DND-41 (cell line): ENCODE measurements around the gene NHLRC4.

Experiments
- ATAC-seq: fragments of 200-7000 bp; cut with Tn5 transposase; 3 replicates; pipeline ENCODE4 v1.9.1; 2021; ENCODE audit warnings: low read depth; ENCODE audit not compliant: insufficient read depth
- DNase-seq: peaks from one replicate; pipeline ENCODE4 v3.0.0-alpha.2; 2020
- H2AFZ ChIP-seq: 2 replicates; pipeline ENCODE4 v1.6.0; 2012; ENCODE audit warnings: low read depth, low read length
- H3K27ac ChIP-seq: 2 replicates; pipeline ENCODE4 v1.5.1; 2012; ENCODE audit warnings: low read length, inconsistent platforms
- H3K27me3 ChIP-seq: fragments of 200-600 bp; sonication (generic); 2 replicates; pipeline ENCODE4 v1.6.0; 2012; ENCODE audit warnings: low read length, mild to moderate bottlenecking, inconsistent platforms; ENCODE audit not compliant: insufficient read depth, poor library complexity
- H3K36me3 ChIP-seq: 2 replicates; pipeline ENCODE4 v1.5.1; 2012; ENCODE audit warnings: low read length, inconsistent platforms; ENCODE audit not compliant: insufficient read depth
- H3K4me1 ChIP-seq: 2 replicates; pipeline ENCODE4 v1.5.1; 2012; ENCODE audit warnings: mild to moderate bottlenecking, low read length; ENCODE audit not compliant: insufficient read depth
- H3K4me2 ChIP-seq: 2 replicates; pipeline ENCODE4 v1.6.0; 2012; ENCODE audit warnings: mild to moderate bottlenecking, moderate library complexity, low read length, inconsistent platforms; ENCODE audit not compliant: insufficient read depth
- H3K4me3 ChIP-seq, 2 experiments: fragments of 200-600 bp in 1 of 2; shearing (Covaris generic) in 1 of 2; 2 replicates each; pipeline ENCODE4 v1.5.1; 2012 to 2016; ENCODE audit warnings: inconsistent platforms in 2 of 2, low read length in 2 of 2, mild to moderate bottlenecking in 2 of 2, low read depth in 1 of 2, moderate library complexity in 1 of 2
- H3K79me2 ChIP-seq: 2 replicates; pipeline ENCODE4 v1.6.0; 2012; ENCODE audit warnings: low read length, inconsistent platforms; ENCODE audit not compliant: insufficient read depth
- H3K9ac ChIP-seq: 2 replicates; pipeline ENCODE4 v1.6.0; 2012; ENCODE audit warnings: low read depth, mild to moderate bottlenecking, inconsistent platforms, low read length, moderate library complexity
- H3K9me3 ChIP-seq: 2 replicates; pipeline ENCODE4 v1.5.1; 2012; ENCODE audit warnings: low read length, moderate library complexity, mild to moderate bottlenecking, inconsistent platforms; ENCODE audit not compliant: insufficient read depth, severe bottlenecking
- H4K20me1 ChIP-seq: 2 replicates; pipeline ENCODE4 v1.6.0; 2012; ENCODE audit warnings: low read length; ENCODE audit not compliant: insufficient read depth
- EZH2 ChIP-seq: IDR thresholded peaks from 3 replicates; pipeline ENCODE4 v1.6.1; 2012; ENCODE audit warnings: borderline replicate concordance, low read depth, mild to moderate bottlenecking, moderate library complexity, low read length, inconsistent platforms; ENCODE audit not compliant: severe bottlenecking
- TF ChIP-seq, protein P1 (sequence below): IDR thresholded peaks from 2 replicates; pipeline ENCODE4 v1.5.1; 2012; ENCODE audit warnings: borderline replicate concordance, low read length, moderate library complexity, mild to moderate bottlenecking; ENCODE audit not compliant: poor library complexity, severe bottlenecking; ENCODE audit errors: extremely low read depth

NHLRC4 gene

GRCh38 chr16:559411-560203 lies 7.2 kb upstream of the NHLRC4 start:
- Histone ChIP-seq H3K36me3 (no peaks in the 10 kb centered on the region), H3K9me3 (no peaks in the 10 kb centered on the region), H2AFZ (no peak overlapping the region), H3K27ac (no peak overlapping the region), H4K20me1 (no peaks in the 10 kb centered on the region; the same call in 1 of the 2 replicates), H3K4me3 (no peak overlapping the region), H3K4me1 (no peaks in the 10 kb centered on the region), H3K27me3 (no peaks in the 10 kb centered on the region), H3K4me2 (no peak overlapping the region), H3K9ac (no peak overlapping the region), H3K79me2 (no peaks in the 10 kb centered on the region)
- DNase-seq (no peak), ATAC-seq (no peak)
- TF ChIP-seq, protein P1, sequence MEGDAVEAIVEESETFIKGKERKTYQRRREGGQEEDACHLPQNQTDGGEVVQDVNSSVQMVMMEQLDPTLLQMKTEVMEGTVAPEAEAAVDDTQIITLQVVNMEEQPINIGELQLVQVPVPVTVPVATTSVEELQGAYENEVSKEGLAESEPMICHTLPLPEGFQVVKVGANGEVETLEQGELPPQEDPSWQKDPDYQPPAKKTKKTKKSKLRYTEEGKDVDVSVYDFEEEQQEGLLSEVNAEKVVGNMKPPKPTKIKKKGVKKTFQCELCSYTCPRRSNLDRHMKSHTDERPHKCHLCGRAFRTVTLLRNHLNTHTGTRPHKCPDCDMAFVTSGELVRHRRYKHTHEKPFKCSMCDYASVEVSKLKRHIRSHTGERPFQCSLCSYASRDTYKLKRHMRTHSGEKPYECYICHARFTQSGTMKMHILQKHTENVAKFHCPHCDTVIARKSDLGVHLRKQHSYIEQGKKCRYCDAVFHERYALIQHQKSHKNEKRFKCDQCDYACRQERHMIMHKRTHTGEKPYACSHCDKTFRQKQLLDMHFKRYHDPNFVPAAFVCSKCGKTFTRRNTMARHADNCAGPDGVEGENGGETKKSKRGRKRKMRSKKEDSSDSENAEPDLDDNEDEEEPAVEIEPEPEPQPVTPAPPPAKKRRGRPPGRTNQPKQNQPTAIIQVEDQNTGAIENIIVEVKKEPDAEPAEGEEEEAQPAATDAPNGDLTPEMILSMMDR, result no peak
- no peak for TF ChIP-seq EZH2

DNA sequence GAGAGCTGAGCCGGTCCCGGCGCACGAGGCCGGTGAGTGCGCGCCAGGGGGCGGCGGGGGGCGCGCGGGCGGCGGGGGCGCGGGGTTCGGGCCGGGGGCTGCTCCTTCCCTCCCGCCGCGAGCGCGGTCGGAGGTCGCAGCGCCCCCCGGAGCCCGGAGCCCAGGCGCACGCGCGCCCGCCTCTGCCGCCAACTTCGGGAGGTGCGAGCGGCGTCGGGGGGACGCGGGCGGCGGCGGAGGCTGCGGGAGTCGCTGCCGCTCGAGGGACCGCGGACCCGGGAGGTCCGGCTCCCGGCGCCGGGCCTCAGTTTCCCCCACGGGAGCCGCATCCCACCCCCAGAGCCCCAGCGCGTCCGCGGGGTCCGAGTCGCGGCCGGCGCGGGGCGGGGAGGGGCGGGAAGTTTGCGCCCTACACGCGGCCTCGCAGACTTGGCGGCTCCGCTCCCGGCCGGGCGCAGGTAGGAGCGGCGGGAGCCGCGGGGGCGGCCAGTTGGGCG lies 6.6 kb upstream of the NHLRC4 start, which contains the start of gene PRR35:
TSS of gene PRR35 (plus strand) at position 191 of the 497 bp plus-strand sequence. CDS start 2,901 bp downstream, outside the sequence.
- H2AFZ ChIP-seq, result no peak within 1 kb of the TSS
- H3K27ac ChIP-seq, result no peak within 1 kb of the TSS
- DNase-seq, result no peak
- no peaks in the 10 kb centered on the region for H3K79me2 ChIP-seq
- no peak within 1 kb of the TSS for H3K9ac ChIP-seq
- TF ChIP-seq EZH2, result no peak
- TF ChIP-seq, protein P1, result no peak
- no peaks in the 10 kb centered on the region for H3K27me3 ChIP-seq
- no peaks in the 10 kb centered on the region for H3K4me1 ChIP-seq
- H3K4me2 ChIP-seq, result no peak within 1 kb of the TSS
- no peak within 1 kb of the TSS for H3K4me3 ChIP-seq
- H4K20me1 ChIP-seq, result no peaks in the 10 kb centered on the region; the same call in 1 of the 2 replicates
- no peaks in the 10 kb centered on the region for H3K9me3 ChIP-seq
- no peaks in the 10 kb centered on the region for H3K36me3 ChIP-seq
- no peak for ATAC-seq

DNA sequence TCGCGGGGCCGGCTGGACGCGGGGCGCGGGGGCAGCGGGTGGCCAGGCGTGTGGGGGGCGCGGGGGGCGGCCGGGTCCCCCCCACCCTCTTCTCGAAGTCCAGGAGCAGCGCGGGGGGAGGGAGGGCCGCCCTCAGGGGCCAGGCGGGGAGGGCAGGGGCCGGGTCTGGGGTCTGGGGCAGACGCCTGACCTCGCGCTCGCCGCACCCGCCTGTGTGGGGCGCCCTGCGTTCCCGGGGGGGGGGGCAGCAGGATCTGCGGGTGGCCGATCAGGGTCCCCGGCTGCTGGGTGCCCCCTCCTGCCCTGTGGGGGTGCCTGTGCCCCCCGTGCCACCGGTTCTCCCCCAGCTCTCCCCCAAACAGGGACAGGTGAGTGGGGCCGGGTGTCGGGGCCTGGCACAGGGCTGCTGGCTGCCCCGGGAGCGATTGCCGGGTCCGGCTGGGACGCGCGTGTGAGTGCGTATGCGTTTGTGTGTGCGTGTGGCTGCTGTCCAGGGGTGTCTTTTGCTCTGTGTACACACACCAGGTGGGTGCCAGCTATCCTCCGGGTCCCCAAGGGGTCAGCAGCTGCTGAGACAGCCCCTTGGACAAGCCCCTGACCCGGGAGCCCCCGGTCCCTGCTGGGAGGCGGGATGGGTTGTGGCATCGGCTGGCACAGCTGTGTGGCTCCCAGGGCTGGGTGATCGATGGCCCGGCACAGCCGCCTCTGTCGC lies 5.9 kb upstream of the NHLRC4 start:
- ATAC-seq (no peak), DNase-seq (no peak)
- H3K4me3 ChIP-seq, result no peak overlapping the region
- H3K4me2 ChIP-seq, result no peak overlapping the region
- peaks cover 2% of the 10 kb centered on the region; the same call in 1 of the 2 replicates for H3K4me1 ChIP-seq
- H3K79me2 ChIP-seq, result no peaks in the 10 kb centered on the region
- H3K27ac ChIP-seq, result no peak overlapping the region
- H3K9ac ChIP-seq, result no peak overlapping the region
- no peaks in the 10 kb centered on the region for H3K36me3 ChIP-seq
- no peaks in the 10 kb centered on the region for H4K20me1 ChIP-seq
- H3K27me3 ChIP-seq, result no peaks in the 10 kb centered on the region
- TF ChIP-seq, protein P1, result no peak
- no peak for TF ChIP-seq EZH2
- H3K9me3 ChIP-seq, result no peaks in the 10 kb centered on the region
- no peak overlapping the region for H2AFZ ChIP-seq
